HG03060 (cell line): ENCODE results near the gene CUL3.
"Not testable (repeated sequence)": the region's sequence is repeated elsewhere in the genome, so short reads cannot be mapped to it uniquely, and the experiment has no call there.

Source experiments
- ATAC-seq: cut with Tn5 transposase; IDR thresholded peaks from one replicate; pipeline ENCODE4 v1.9.1; 2021; ENCODE audit warnings: low read depth, moderate number of reproducible peaks; ENCODE audit not compliant: unreplicated experiment

Gene CUL3

GRCh38 chr2:224583033-224583432 lies 2.1 kb downstream of the CUL3 start:
- ATAC-seq: not testable (repeated sequence)

GRCh38 chr2:224580248-224580647 lies 4.9 kb downstream of the CUL3 start:
- no peak for ATAC-seq

- ATAC-seq: no peak
Measured at GRCh38 chr2:224579411-224579810, 5.8 kb downstream of the CUL3 start.

GRCh38 chr2:224577541-224577940 lies 7.6 kb downstream of the CUL3 start:
- no peak for ATAC-seq

GRCh38 chr2:224576088-224576715 lies 9.0 kb downstream of the CUL3 start:
- ATAC-seq: peak; percentile 57

- ATAC-seq: no peak
Measured at GRCh38 chr2:224574423-224575084, 10.6 kb downstream of the CUL3 start.

GRCh38 chr2:224573724-224574123 lies 11.4 kb downstream of the CUL3 start:
- ATAC-seq: no peak

- no peak for ATAC-seq
Measured at GRCh38 chr2:224572338-224572737, 12.8 kb downstream of the CUL3 start.

GRCh38 chr2:224570328-224570993 lies 14.7 kb downstream of the CUL3 start:
- no peak for ATAC-seq

- no peak for ATAC-seq
Measured at GRCh38 chr2:224569654-224570053, 15.5 kb downstream of the CUL3 start.

- no peak for ATAC-seq
Measured at GRCh38 chr2:224565452-224566035, 19.6 kb downstream of the CUL3 start.

GRCh38 chr2:224563537-224563936 lies 21.6 kb downstream of the CUL3 start:
- no peak for ATAC-seq

GRCh38 chr2:224562831-224563230 lies 22.3 kb downstream of the CUL3 start:
- ATAC-seq: no peak

GRCh38 chr2:224561234-224562005 lies 23.7 kb downstream of the CUL3 start:
- peak; percentile 73 for ATAC-seq

- no peak for ATAC-seq
Measured at GRCh38 chr2:224560549-224560948, 24.6 kb downstream of the CUL3 start.

GRCh38 chr2:224557610-224558009 lies 27.6 kb downstream of the CUL3 start:
- no peak for ATAC-seq

- ATAC-seq: no peak
Measured at GRCh38 chr2:224556381-224556780, 28.8 kb downstream of the CUL3 start.

- no peak for ATAC-seq
Measured at GRCh38 chr2:224555823-224556366, 29.3 kb downstream of the CUL3 start.

GRCh38 chr2:224552771-224553170 lies 32.4 kb downstream of the CUL3 start:
- no peak for ATAC-seq

- ATAC-seq: no peak
Measured at GRCh38 chr2:224551693-224552092, 33.5 kb downstream of the CUL3 start.
